NCI-H1092 (cell line): ENCODE data around the gene SDC3.

Source experiments
- DNase-seq: peaks from one replicate; lab custom pipeline; 2025; lab: John Stamatoyannopoulos, UW

Gene SDC3

DNA sequence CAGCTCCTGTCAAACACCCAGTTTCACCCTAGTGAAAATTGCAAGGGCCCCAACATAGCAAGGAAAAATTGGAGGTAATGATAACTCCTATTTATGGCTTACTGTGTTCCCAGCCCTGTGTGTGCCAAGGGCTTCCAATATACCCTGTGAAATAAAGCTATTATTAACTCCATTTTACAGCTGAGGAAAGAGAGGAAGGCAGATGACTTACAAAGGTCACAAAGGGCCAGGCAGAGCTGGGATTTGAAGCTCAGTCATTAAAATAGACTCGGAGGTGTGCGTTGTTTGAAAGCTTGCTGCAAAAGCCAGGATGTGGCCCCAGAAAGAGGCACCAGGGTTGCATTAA, 20.2 kb upstream of the SDC3 start:
- no peak for DNase-seq

- no peak for DNase-seq
Observed at GRCh38 chr1:30928171-30928570, 19.6 kb upstream of the SDC3 start.

- DNase-seq: no peak
Observed at GRCh38 chr1:30927448-30927847, 18.9 kb upstream of the SDC3 start.

GRCh38 chr1:30923597-30923996, 15.0 kb upstream of the SDC3 start:
- no peak for DNase-seq

- no peak for DNase-seq
Observed at GRCh38 chr1:30920827-30921226, 12.3 kb upstream of the SDC3 start.

- DNase-seq: no peak
Observed at GRCh38 chr1:30919025-30919881, 10.7 kb upstream of the SDC3 start.

DNA sequence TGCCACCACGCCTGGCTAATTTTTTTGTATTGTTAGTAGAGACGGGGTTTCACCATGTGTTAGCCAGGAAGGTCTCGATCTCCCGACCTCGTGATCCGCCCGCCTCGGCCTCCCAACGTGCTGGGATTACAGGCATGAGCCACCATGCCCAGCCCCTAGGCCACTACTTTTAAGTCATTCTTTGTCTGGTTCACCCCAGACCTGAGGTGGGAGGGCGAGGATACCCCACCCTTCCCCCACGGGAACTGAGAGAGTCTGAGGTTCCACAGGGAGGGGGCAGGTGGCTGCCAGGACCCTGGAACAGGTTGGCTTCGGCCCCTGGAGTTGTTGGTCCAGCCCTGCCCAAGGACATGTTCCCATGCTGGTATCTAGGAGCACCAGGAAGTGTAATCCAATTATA, 7.7 kb upstream of the SDC3 start:
- DNase-seq: no peak

DNA sequence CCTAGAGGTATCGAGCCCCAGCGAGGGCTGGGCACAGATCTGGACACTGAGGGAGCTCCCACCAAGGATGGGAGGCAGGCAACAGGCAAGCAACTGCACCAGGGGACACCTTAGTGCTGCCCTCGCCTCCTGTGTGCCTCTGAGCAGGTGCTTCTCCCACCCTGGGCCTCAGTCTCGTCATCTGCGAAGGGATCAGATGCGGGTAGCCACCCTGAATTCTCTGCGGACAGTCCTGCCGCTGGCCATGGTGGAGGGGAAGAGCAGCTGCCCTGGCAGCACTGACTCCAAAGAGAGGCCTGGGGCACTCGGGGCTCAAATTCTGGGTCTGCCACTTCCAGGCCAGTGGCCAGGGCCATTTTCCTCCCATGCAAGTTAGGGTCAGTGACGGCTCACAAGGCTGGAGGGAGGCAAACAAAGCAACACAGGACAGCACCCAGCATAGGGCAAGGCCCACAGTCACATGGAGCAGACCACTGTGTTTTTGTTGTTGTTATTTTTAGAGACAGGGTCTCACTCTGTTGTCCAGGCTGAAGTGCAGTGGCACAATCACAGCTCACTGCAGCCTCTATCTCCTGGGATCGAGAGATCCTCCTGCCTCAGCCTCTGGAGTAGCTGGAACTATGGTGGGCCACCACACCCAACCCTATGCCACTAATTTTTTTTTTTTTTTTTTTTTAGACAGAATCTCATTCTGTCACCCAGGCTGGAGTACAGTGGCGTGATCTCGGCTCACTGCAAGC, 7.1 kb upstream of the SDC3 start:
- DNase-seq: no peak

- no peak for DNase-seq
Observed at GRCh38 chr1:30914931-30915330, 6.4 kb upstream of the SDC3 start.

- DNase-seq: no peak
Observed at GRCh38 chr1:30914587-30914922, 6.0 kb upstream of the SDC3 start.

DNA sequence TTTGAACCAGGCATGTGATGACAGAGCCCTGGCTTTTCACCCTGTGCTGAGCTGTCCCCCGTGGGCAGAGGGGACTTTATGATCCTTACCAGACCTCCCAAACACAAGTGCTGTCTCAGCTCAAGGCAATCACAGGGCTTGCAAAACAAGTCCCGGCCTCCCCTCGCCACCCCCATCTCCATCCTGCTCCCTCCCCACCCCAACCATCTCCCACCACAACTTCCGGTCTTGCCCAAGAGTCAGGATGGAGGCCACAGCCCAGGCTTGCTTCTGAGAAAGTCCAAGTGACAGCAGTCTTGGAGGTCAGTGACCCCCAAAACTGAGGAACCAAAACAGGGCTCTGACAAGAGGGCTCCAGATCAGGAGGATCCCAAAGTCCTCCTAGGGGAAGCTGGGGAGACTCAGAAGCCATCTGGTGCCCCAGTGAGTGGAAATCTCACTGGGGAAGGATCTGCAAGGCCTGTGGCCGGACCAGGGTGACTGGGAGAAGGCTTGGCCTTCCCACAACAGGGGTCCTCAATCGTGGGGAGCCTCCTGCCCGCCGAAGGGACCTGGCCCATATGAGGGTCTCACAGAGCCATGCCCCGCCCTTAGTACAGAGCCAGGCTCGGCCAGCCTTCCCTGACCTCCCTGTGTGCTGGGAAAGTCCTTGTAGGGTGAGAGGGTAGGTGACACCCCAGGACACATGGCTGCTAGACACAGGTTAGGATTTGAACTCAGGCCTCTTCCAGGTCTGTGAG, 4.5 kb upstream of the SDC3 start:
- DNase-seq: no peak

- no peak for DNase-seq
Observed at GRCh38 chr1:30912224-30912623, 3.7 kb upstream of the SDC3 start.

GRCh38 chr1:30911059-30911954, 2.7 kb upstream of the SDC3 start:
- peak; percentile 81 for DNase-seq

GRCh38 chr1:30909365-30910068, 959 bp upstream of the SDC3 start:
- no peak for DNase-seq

GRCh38 chr1:30908316-30908695, 252 bp downstream of the SDC3 start:
- DNase-seq: no peak

GRCh38 chr1:30907481-30908315, 860 bp downstream of the SDC3 start:
- no peak for DNase-seq

DNA sequence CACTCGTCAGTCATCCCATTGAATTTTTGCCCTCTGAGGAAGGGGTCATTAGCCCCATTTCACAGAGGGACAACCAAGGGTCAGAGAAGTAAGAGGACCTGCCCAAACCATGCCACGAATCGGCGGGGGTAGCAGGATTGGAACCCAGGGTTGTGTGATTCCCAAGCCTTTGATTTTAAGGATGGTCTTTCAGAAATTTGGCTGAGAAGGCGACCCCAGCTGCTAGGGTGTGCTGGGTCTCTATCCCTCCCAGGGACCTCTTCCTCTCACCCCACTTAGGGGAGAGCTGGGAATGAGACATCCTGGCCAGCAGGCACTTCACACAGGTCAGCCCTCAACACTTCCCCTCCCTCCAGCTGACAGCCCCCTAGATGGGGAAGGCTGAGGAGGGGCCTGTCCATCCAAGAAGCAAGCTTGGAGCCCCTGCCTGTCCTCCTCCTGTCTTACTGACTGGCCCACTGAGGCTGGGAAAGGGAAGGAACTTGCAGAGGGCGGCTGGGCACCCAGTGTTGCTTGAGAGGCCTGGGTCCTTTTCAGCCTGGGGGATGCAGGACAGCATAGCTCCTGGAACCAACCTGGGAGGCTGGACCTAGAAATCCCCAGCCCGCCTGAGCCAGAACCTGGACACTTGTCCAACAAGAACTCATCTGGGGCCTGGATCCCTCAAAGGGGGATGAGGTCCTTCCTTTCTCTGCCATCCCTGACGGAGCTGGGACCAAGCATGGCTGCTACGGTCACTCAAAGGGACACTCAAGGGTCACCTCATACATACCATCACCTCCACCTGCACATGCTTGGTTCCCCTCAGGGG, 1.7 kb downstream of the SDC3 start:
- DNase-seq: no peak

DNA sequence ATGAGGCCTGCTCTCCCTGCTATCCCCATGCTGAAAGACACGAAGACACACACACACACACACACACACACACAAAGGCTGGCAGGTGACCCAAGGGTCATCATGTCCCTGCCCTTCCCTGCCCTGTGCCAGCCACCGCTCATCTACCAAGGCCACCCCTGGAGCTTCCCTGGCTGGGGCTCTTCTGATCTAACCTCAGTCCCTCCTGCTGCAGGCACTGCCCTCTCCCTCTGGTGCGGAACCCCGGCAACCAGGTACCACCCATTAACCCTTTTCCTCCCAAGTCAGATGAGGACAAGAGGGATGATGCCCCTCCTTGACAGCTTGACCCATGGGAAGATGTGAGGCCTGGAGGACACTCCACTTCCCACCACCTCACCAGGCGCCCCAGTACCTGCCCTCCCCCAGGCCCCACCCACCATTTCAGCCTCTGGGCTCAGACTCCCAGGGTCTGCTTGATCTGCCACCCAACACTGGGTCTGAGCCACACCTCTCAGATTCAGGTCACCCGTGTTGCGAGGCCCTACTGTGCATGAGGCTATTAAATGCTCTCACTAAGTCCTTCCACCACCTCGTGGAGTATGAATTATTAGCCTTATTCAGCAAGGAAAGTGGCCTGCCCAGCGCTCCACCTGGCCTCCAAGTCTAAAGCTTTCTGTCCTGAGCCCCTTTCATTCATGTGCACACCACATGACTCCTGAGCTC, 2.5 kb downstream of the SDC3 start:
- no peak for DNase-seq

DNA sequence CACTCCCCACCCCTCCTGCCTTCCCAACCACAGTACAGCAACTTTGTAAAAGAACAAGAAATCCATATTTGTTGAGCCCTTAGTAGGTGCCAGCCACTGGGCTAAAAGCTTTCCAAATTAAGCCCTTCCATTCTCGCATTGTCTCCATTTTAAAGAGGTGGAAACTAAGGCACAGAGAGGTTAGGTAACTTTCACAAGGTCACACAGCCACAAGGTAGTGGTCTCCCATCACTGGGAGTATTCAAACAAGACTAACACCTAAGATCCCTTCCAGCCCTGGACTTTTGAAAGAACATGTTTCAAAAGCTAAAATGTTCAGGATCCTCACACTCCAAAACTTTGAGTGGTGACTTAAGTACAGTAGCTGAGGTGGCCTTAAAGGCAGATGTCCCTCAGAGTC, 3.2 kb downstream of the SDC3 start:
- DNase-seq: no peak
